Mucosa of rectum (tissue), 2 donors: ENCODE measurements around the gene HEXD.

Experiments used
- H3K27ac ChIP-seq, 2 donors: one replicate each; pipeline ENCODE4 v1.7.0; 2013; ENCODE audit warnings: inconsistent platforms in 2 of 2, low read depth in 2 of 2, low read length in 2 of 2
- H3K27me3 ChIP-seq, 2 donors: one replicate each; pipeline ENCODE4 v1.7.0; 2013; ENCODE audit warnings: low read length in 2 of 2; ENCODE audit not compliant: control insufficient read depth in 2 of 2, insufficient read depth in 2 of 2
- H3K36me3 ChIP-seq, 2 donors: one replicate each; pipeline ENCODE4 v1.7.0; 2013; ENCODE audit warnings: low read length in 2 of 2; ENCODE audit not compliant: control insufficient read depth in 2 of 2, insufficient read depth in 2 of 2
- H3K4me1 ChIP-seq, 2 donors: one replicate each; pipeline ENCODE4 v1.7.0; 2013; ENCODE audit warnings: low read length in 2 of 2, mild to moderate bottlenecking in 1 of 2; ENCODE audit not compliant: control insufficient read depth in 2 of 2, insufficient read depth in 2 of 2
- H3K4me3 ChIP-seq, 2 donors: one replicate each; pipeline ENCODE4 v1.7.0; 2013; ENCODE audit warnings: low read length in 2 of 2
- H3K9ac ChIP-seq, 2 donors: one replicate each; pipeline ENCODE4 v1.7.0; 2013; ENCODE audit warnings: low read length in 2 of 2, low read depth in 1 of 2, mild to moderate bottlenecking in 1 of 2
- H3K9me3 ChIP-seq, 2 donors: one replicate each; pipeline ENCODE4 v1.7.0; 2013; ENCODE audit warnings: low read length in 2 of 2; ENCODE audit not compliant: control insufficient read depth in 2 of 2
- donor health status: healthy.
- donor health status: Normal muscosa, but diverticular disease.

HEXD gene

DNA sequence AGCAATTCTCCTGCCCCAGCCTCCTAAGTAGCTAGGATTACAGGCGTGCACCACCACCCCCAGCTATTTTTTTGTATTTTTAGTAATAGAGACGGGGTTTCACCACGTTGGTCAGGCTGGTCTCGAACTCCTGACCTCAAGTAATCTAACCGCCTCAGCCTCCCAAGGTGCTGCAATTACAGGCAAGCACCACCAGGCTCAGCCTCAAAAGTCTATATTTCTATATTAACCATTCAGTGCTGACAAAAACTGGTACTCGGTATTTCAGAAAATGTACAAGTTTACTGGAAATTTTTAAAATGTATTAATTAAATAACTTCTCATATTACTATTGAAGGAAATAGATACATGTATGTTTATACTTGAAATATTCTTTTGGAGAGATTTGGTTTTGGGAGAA, 1.4 kb upstream of the HEXD start:
- no peak overlapping the region for H3K4me3 ChIP-seq
- H3K9ac ChIP-seq, result no peak overlapping the region
- no peak overlapping the region for H3K27ac ChIP-seq
- no peaks in the 10 kb centered on the region for H3K27me3 ChIP-seq
- H3K36me3 ChIP-seq, result peaks cover 0 to 13% of the 10 kb centered on the region in 2 donors
- H3K4me1 ChIP-seq, result peaks cover 4 to 8% of the 10 kb centered on the region in 2 donors
- no peaks in the 10 kb centered on the region for H3K9me3 ChIP-seq

- H3K27me3 ChIP-seq, result no peaks in the 10 kb centered on the region
- H3K27ac ChIP-seq, result peak overlapping the region; percentile 42 to 94
- peaks cover 0 to 9% of the 10 kb centered on the region in 2 donors for H3K36me3 ChIP-seq
- H3K4me3 ChIP-seq, result peak overlapping the region; percentile 74 to 94
- H3K9ac ChIP-seq, result peak overlapping the region in 1 of 2 donors; percentile 84
- H3K4me1 ChIP-seq, result peaks cover 4 to 8% of the 10 kb centered on the region in 2 donors
- no peaks in the 10 kb centered on the region for H3K9me3 ChIP-seq
Observed at GRCh38 chr17:82419540-82419939, 1.4 kb downstream of the HEXD start.

DNA sequence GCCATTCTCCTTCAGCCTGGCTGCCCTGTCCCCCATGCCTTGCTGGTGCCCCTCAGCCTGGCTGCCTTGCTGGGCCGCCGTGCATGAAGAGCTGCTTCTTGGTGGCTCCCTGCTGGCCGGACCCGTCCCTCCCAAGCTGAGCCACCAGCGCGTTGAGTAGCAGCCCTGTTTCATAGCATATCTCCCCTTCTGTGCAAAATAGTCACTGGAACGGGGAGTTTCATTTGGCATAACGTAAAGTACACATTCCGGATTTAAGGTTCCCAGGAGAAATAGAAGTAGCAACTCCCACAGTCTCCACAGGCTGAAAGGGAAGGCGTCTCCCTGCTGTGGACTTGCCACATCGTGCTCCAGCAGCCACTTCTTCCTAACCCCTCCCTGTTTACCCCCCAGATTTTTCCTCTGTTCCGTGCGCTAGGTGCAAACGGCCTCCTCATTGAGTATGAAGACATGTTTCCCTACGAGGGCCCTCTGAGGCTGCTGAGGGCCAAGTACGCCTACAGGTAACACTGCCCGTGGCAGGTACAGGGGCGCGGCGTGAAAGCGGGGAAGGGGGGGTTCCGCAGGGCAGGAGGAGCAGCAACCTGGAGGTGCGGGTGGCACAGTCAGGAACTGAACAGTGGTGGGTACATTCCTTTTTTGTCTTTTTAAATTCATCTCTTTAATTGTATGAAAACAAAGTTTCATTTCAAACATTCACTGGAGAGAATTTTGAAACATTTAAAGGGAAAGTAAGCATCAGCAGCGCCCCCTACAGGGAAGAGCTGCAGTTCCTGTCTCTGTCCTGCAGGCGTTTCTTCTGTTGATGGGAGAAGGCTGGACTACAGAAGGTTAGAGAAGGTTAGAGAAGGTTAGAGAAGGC, 6.1 kb downstream of the HEXD start:
- Histone ChIP-seq H3K9ac (no peak overlapping the region), H3K4me1 (peaks cover 0 to 5% of the 10 kb centered on the region in 2 donors), H3K27ac (no peak overlapping the region), H3K27me3 (no peaks in the 10 kb centered on the region), H3K4me3 (no peak overlapping the region), H3K36me3 (peaks cover 0 to 9% of the 10 kb centered on the region in 2 donors), H3K9me3 (no peaks in the 10 kb centered on the region)

DNA sequence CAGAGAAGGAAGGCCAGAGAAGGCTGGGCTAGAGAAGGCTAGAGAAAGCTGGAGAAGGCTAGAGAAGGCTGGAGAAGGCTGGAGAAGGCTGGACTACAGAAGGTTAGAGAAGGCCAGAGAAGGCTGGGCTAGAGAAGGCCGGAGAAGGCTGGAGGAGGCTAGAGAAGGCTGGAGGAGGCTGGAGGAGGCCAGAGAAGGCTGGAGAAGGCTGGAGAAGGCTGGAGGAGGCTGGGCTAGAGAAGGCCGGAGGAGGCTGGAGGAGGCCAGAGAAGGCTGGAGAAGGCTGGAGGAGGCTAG, 6.7 kb downstream of the HEXD start:
- peaks cover 0 to 9% of the 10 kb centered on the region in 2 donors for H3K36me3 ChIP-seq
- peaks cover 0 to under 1% of the 10 kb centered on the region in 2 donors for H3K4me1 ChIP-seq
- H3K27ac ChIP-seq, result no peak overlapping the region
- H3K27me3 ChIP-seq, result no peaks in the 10 kb centered on the region
- no peak overlapping the region for H3K9ac ChIP-seq
- no peak overlapping the region for H3K4me3 ChIP-seq
- H3K9me3 ChIP-seq, result no peaks in the 10 kb centered on the region

- no peak overlapping the region for H3K9ac ChIP-seq
Observed at GRCh38 chr17:82428546-82428945, 10.4 kb downstream of the HEXD start.

GRCh38 chr17:82429824-82430223, 11.7 kb downstream of the HEXD start:
- no peaks in the 10 kb centered on the region for H3K9me3 ChIP-seq
- no peaks in the 10 kb centered on the region for H3K27me3 ChIP-seq
- H3K4me1 ChIP-seq, result no peaks in the 10 kb centered on the region
- H3K36me3 ChIP-seq, result no peaks in the 10 kb centered on the region
- H3K4me3 ChIP-seq, result peak overlapping the region in 1 of 2 donors; percentile 15
- no peak overlapping the region for H3K27ac ChIP-seq
- H3K9ac ChIP-seq, result no peak overlapping the region

More at GRCh38 chr17:82428546-82428945, 10.4 kb downstream of the HEXD start:
- Histone ChIP-seq H3K4me1 (no peaks in the 10 kb centered on the region), H3K9me3 (no peaks in the 10 kb centered on the region), H3K4me3 (no peak overlapping the region), H3K27ac (no peak overlapping the region), H3K27me3 (no peaks in the 10 kb centered on the region), H3K36me3 (no peaks in the 10 kb centered on the region)

DNA sequence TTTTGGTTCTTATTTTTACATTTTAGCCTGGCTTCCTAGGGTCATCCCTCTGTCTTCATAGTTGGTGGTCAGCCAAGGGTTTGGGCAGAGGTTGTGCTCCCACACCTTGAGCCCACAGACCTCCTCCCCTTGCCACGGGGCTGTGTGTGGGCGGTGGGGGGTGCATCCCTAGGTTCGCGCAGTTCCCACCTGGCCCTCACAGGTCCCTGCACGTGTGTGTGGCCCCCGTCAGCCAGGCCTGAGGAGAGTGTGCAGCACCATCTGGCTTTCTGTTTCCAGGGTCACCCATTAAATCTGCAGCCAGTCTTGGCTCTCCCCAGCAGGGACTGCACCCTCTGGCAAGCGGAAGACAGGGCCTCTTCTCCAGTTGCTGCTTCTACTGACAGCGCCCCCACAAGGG, 13.9 kb downstream of the HEXD start:
- Histone ChIP-seq H3K9me3 (no peaks in the 10 kb centered on the region), H3K36me3 (peaks cover 4 to 6% of the 10 kb centered on the region in 2 donors), H3K4me3 (no peak overlapping the region), H3K27me3 (no peaks in the 10 kb centered on the region), H3K4me1 (no peaks in the 10 kb centered on the region), H3K27ac (no peak overlapping the region), H3K9ac (no peak overlapping the region)

- no peaks in the 10 kb centered on the region for H3K4me1 ChIP-seq
- H3K27ac ChIP-seq, result no peak overlapping the region
- no peak overlapping the region for H3K9ac ChIP-seq
- peaks cover 4 to 10% of the 10 kb centered on the region in 2 donors for H3K36me3 ChIP-seq
- H3K4me3 ChIP-seq, result no peak overlapping the region
- no peaks in the 10 kb centered on the region for H3K27me3 ChIP-seq
- no peaks in the 10 kb centered on the region for H3K9me3 ChIP-seq
Observed at GRCh38 chr17:82433560-82434215, 15.5 kb downstream of the HEXD start.

DNA sequence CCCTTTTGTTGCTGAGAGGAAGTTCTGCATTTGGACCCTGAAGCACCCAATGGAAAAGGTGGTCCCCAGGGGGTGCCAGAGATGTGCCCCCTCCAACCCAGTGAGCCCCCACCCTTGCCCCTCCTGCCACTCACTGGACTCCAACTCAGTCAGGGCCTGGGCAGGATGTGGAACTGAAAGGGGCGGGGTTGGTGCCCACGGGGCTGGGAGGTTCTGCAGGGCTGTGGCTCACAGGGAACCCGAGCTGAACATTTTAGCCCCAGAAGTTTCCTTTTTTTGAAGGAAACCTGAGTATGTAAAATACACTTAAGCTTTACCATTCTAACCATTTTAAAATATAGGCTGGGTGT, 16.0 kb downstream of the HEXD start:
- Histone ChIP-seq H3K36me3 (peaks cover 4 to 10% of the 10 kb centered on the region in 2 donors), H3K4me3 (no peak overlapping the region), H3K4me1 (no peaks in the 10 kb centered on the region)

DNA sequence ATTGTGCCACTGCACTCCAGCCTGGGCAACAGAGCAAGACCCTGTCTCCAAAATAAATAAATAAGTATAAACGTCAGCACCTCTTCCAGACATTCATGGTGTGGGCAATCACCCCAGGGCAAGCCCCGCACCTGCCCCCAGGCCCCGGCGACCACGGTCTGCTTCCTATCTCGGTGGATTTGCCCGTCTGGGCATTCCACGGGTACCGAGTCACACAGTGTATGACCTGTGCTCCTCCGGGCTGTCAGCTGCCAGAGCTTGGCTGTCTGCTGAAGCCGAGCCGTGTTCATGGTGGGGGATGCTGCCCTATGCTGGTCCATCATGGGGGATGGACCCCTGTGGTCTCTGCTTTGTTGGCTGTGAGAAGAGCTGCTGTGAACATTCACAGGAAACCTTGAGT, 17.0 kb downstream of the HEXD start:
- Histone ChIP-seq H3K27me3 (no peaks in the 10 kb centered on the region), H3K4me1 (no peaks in the 10 kb centered on the region), H3K4me3 (no peak overlapping the region), H3K27ac (no peak overlapping the region), H3K9me3 (no peaks in the 10 kb centered on the region), H3K9ac (no peak overlapping the region), H3K36me3 (peaks cover 4 to 10% of the 10 kb centered on the region in 2 donors)

More for the DNA sequence above, 16.0 kb downstream of the HEXD start:
- no peak overlapping the region for H3K9ac ChIP-seq
- H3K9me3 ChIP-seq, result no peaks in the 10 kb centered on the region
- no peaks in the 10 kb centered on the region for H3K27me3 ChIP-seq
- H3K27ac ChIP-seq, result no peak overlapping the region
